Psoas muscle (tissue), 8 donors: ENCODE results near the gene MYBPHL. TPM values are rescaled to one million over a fixed set of nuclear protein-coding genes. Genes with fewer than 3 reads are reported as not detected.
"Not testable (repeated sequence)": the region's sequence is repeated elsewhere in the genome, so short reads cannot be mapped to it uniquely, and the experiment has no call there.

ENCODE experiments used
- ATAC-seq, 4 donors: fragments of 200-7000 bp; cut with Tn5 transposase; one replicate each; pipeline ENCODE4 v1.9.1; 2020; ENCODE audit warnings: moderate library complexity in 3 of 4, mild to moderate bottlenecking in 2 of 4
- DNase-seq, 2 donors: peaks; one replicate each; pipeline ENCODE4 v3.0.0-alpha.2; 2020
- H3K27ac ChIP-seq: fragments of 200-600 bp; one replicate; pipeline ENCODE4 v1.8.0; 2022
- H3K27me3 ChIP-seq, 3 donors: fragments of 200-600 bp in 1 of 3; one replicate each; pipeline versions ENCODE4 v1.6.1 to v1.8.0; 2013 to 2022; ENCODE audit warnings: low read length in 2 of 3, mild to moderate bottlenecking in 2 of 3, moderate library complexity in 1 of 3; ENCODE audit not compliant: insufficient read depth in 3 of 3
- H3K36me3 ChIP-seq, 2 donors: fragments of 200-600 bp in 1 of 2; one replicate each; pipeline versions ENCODE4 v1.6.1 to v1.8.0; 2013 to 2022; ENCODE audit warnings: low read depth in 1 of 2, mild to moderate bottlenecking in 1 of 2, moderate library complexity in 1 of 2; ENCODE audit not compliant: insufficient read depth in 1 of 2
- H3K4me1 ChIP-seq: fragments of 200-600 bp; one replicate; pipeline ENCODE4 v1.8.0; 2022
- H3K4me3 ChIP-seq: fragments of 200-600 bp; one replicate; pipeline ENCODE4 v1.8.0; 2022; ENCODE audit warnings: mild to moderate bottlenecking
- H3K9me3 ChIP-seq: fragments of 200-600 bp; one replicate; pipeline ENCODE4 v1.8.0; 2022
- WGBS, 3 donors: extraction: QIAGEN DNeasy Blood & Tissue Kit; methylation state at CpG; one replicate each; pipeline versions ENCODE4 v1.1.6 to v1.1.7; 2013; 5-methylcytosine and 5-hydroxymethylcytosine counted together
- intact Hi-C, 2 donors: fragments of 100-400 bp; cut with DNase I; formaldehyde crosslinking; loops; one replicate each; pipeline versions ENCODE4 v1.11.0 to v1.14.2; 2022
- polyA plus RNA-seq, 3 donors: library from polyadenylated mRNA; stranded (reverse); fragments of 200-250 nt; gene quantifications; one replicate each; pipeline ENCODE4 v1.2.3, GENCODE V29; 2013
- total RNA-seq, 4 donors: library from RNA; stranded (reverse); fragmentation: NEBNext Ultra II Directional in 2 of 4; extraction: Animal tissue kit (Norgen Biotek cat#: 25700) in 2 of 4; gene quantifications; one replicate each; pipeline versions ENCODE4 v1.2.1 to v1.2.4, GENCODE V29; 2021 to 2023
- TF ChIP-seq, protein P1 (sequence below): fragments of 200-600 bp; IDR thresholded peaks from one replicate; pipeline ENCODE4 v1.8.0; 2022; ENCODE audit warnings: antibody characterized with exemption
- donor health status: healthy with polysubstance abuse.
- donor health status: DM: no; HTN: no; CAD: no; lungs with moderate emphysema.
- donor health status: Bipolar disorder and iron deficiency.
- donor health status: healthy.
- donor health status: DM: yes; HTN: yes; CAD: no.
- donor health status: DM: no; HTN: no; CAD: no.
- donor health status: DM: no; HTN: no; CAD: no.
- donor health status: DM: yes; HTN: yes; CAD: no.

The MYBPHL gene
- total and polyA plus RNA-seq, 7 donors = 0.17 to 2.2 (median 0.57) TPM; not detected in 1

DNA sequence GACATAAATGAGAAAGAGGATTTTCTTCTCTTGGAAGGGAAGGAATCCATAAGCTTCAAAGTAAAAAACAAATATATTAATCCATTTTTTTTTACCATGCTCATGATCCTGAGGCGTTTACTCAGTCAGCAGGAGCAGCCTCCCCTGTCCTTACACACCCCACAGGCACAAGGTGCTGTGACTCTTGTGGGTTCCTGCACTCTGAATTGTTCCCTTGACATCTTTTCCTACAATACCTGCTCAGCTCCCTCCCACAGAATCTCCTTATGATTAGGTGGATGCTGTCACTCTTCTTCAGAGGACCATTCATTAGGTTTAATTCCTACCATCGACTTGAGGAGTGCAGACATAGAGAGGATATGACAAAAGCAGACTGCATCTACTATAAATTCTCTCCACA, 13.8 kb downstream of the MYBPHL start:
- Histone ChIP-seq H3K4me1 (no peaks in the 10 kb centered on the region), H3K27ac (no peak overlapping the region), H3K9me3 (no peaks in the 10 kb centered on the region), H3K27me3 (no peaks in the 10 kb centered on the region), H3K4me3 (no peak overlapping the region), H3K36me3 (no peaks in the 10 kb centered on the region)
- 71 to 75% (median 75%) methylated on average over 2 of the region's 2 CpGs for WGBS, 3 donors
- intact Hi-C loops = loop anchor here in 1 of 2 donors (10.0 kb wide), 1 partner anchor 62 kb away; no protein-coding TSS in a partner anchor
- TF ChIP-seq, protein P1, sequence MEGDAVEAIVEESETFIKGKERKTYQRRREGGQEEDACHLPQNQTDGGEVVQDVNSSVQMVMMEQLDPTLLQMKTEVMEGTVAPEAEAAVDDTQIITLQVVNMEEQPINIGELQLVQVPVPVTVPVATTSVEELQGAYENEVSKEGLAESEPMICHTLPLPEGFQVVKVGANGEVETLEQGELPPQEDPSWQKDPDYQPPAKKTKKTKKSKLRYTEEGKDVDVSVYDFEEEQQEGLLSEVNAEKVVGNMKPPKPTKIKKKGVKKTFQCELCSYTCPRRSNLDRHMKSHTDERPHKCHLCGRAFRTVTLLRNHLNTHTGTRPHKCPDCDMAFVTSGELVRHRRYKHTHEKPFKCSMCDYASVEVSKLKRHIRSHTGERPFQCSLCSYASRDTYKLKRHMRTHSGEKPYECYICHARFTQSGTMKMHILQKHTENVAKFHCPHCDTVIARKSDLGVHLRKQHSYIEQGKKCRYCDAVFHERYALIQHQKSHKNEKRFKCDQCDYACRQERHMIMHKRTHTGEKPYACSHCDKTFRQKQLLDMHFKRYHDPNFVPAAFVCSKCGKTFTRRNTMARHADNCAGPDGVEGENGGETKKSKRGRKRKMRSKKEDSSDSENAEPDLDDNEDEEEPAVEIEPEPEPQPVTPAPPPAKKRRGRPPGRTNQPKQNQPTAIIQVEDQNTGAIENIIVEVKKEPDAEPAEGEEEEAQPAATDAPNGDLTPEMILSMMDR = no peak
- no peak for ATAC-seq
- DNase-seq = no peak

DNA sequence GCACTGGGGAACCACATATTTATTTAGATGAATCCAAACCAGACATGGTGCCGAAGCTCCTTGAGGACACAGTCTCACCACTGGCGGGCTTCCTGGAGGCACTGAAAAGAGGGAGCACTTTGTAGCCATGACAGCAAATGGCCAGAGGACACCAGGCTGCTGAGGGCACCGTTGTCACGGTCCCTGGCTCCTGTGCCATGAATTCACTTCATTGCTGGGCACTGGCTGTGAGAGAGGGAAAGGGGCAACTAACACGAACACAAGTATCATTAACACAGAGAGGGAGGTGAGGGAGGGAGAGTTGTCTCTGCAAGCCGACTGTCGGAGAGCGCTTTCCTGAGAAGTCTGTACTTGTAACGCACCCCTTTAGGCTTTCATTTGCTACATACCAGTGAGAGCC, 14.4 kb downstream of the MYBPHL start:
- intact Hi-C loops = loop anchor here in 1 of 2 donors (10.0 kb wide), 1 partner anchor 62 kb away; no protein-coding TSS in a partner anchor
- TF ChIP-seq, protein P1 = no peak
- H3K9me3 ChIP-seq = no peaks in the 10 kb centered on the region
- WGBS, 3 donors = 67 to 70% (median 67%) methylated on average over 9 of the region's 9 CpGs
- no peak overlapping the region for H3K27ac ChIP-seq
- H3K4me1 ChIP-seq = no peaks in the 10 kb centered on the region
- ATAC-seq (no peak), DNase-seq (no peak)
- H3K4me3 ChIP-seq = no peak overlapping the region
- H3K36me3 ChIP-seq = no peaks in the 10 kb centered on the region
- no peaks in the 10 kb centered on the region for H3K27me3 ChIP-seq

DNA sequence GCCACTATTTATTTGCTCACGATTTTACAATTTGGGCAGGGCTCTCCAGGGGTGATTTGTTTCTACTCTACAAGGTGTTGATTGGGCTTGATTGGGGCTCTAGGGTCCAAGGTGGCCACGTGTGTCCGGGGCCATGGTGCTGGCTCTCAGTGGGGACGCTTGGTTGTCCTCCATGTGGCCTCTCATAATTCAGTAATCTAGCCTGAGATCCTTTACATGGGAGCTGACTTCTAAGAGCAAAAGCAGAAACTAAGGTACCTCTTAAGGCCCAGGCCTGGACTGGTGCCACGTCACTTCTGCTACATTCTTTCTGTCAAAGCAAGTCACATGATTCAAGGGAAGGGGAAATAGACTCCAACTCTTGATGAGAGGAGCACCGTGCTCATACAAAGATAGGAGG, 15.8 kb downstream of the MYBPHL start:
- ATAC-seq (no peak), DNase-seq (no peak)

DNA sequence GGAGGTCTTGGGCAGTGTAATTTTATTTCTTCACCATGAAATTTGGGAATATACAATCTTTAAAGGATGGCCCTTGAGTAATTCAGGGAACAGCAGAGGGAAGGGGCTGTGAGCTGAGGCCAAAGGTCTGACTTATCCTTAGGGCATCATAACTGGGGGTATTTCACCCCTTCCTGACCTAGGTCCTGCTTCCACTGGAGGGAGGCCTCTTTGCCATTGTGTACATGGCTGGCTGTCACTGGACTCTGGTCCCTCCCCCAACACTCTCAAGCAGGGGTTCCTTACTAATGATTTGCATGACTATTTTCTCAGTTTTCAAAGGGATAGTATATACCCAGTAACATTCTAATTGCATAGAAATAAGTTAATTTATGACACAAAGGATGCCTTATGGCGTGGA, 16.7 kb downstream of the MYBPHL start:
- 96 to 100% (median 97%) methylated on average over 1 of the region's 1 CpG for WGBS, 3 donors
- DNase-seq (no peak), ATAC-seq (no peak)
- H3K27me3 ChIP-seq = no peaks in the 10 kb centered on the region
- no peak overlapping the region for H3K27ac ChIP-seq
- H3K4me1 ChIP-seq = no peaks in the 10 kb centered on the region
- TF ChIP-seq, protein P1 = no peak
- intact Hi-C loops = loop anchor here in 1 of 2 donors (10.0 kb wide), 1 partner anchor 65 kb away; no protein-coding TSS in a partner anchor
- no peaks in the 10 kb centered on the region for H3K36me3 ChIP-seq
- no peaks in the 10 kb centered on the region for H3K9me3 ChIP-seq
- H3K4me3 ChIP-seq = no peak overlapping the region

More for the DNA sequence above, 15.8 kb downstream of the MYBPHL start:
- TF ChIP-seq, protein P1 = no peak
- Histone ChIP-seq H3K27ac (no peak overlapping the region), H3K9me3 (no peaks in the 10 kb centered on the region), H3K4me1 (no peaks in the 10 kb centered on the region), H3K4me3 (no peak overlapping the region), H3K36me3 (no peaks in the 10 kb centered on the region), H3K27me3 (no peaks in the 10 kb centered on the region)
- WGBS, 3 donors = 73 to 80% (median 77%) methylated on average over 6 of the region's 6 CpGs
- intact Hi-C loops = loop anchor here in 1 of 2 donors (10.0 kb wide), 1 partner anchor 64 kb away; no protein-coding TSS in a partner anchor

DNA sequence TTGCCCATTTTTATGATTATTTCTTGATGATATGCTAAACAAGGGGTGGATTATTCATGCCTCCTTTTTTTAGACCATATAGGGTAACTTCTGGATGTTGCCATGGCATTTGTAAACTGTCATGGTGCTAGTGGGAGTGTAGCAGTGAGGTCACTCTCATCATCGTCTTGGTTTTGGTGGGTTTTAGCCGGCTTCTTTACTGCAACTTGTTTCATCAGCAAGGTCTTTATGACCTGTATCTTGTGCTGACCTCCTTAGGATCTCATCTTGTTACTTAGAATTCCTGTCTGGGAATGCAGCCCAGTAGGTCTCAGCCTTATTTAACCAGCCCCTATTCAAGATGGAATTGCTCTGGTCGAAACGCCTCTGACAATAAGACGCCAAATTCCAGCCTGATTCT, 20.0 kb downstream of the MYBPHL start:
- intact Hi-C loops, H3K36me3 ChIP-seq, H3K4me1 ChIP-seq, H3K27me3 ChIP-seq, DNase-seq, H3K4me3 ChIP-seq, H3K9me3 ChIP-seq, H3K27ac ChIP-seq, ATAC-seq: not testable (repeated sequence)
- WGBS, 3 donors = 69 to 82% (median 74%) methylated on average over 5 of the region's 5 CpGs
